Coronary artery (tissue), 2 donors: Measurements from ENCODE around the gene CDH12.

Experiments
- DNase-seq: peaks from one replicate; pipeline ENCODE4 v3.0.0-alpha.2; 2017; ENCODE audit warnings: low spot score
- H3K27ac ChIP-seq, 2 donors: fragments of 200-600 bp; sonication (generic); one replicate each; pipeline ENCODE4 v1.5.1; 2016 to 2019
- H3K4me3 ChIP-seq: fragments of 200-600 bp; sonication (generic); 2 replicates; pipeline ENCODE4 v1.5.1; 2016; ENCODE audit warnings: mild to moderate bottlenecking, moderate library complexity
- CTCF ChIP-seq: fragments of 200-600 bp; sonication (generic); IDR thresholded peaks from one replicate; pipeline ENCODE4 v1.5.1; 2019; ENCODE audit warnings: antibody characterized with exemption

Gene CDH12

GRCh38 chr5:22567983-22568382, 285.2 kb downstream of the CDH12 start:
- Histone ChIP-seq H3K27ac (no peak overlapping the region), H3K4me3 (no peak overlapping the region)
- DNase-seq: no peak
- TF ChIP-seq CTCF: no peak

GRCh38 chr5:22560147-22560546, 293.0 kb downstream of the CDH12 start:
- TF ChIP-seq CTCF: no peak
- H3K4me3 ChIP-seq: no peak overlapping the region
- H3K27ac ChIP-seq: no peak overlapping the region
- no peak for DNase-seq

- no peak for DNase-seq
- TF ChIP-seq CTCF: no peak
These were observed 295.9 kb downstream of the CDH12 start for GRCh38 chr5:22557251-22557650.

GRCh38 chr5:22554475-22554874, 298.7 kb downstream of the CDH12 start:
- no peak for DNase-seq
- TF ChIP-seq CTCF: no peak
- Histone ChIP-seq H3K4me3 (no peak overlapping the region), H3K27ac (no peak overlapping the region)

More at GRCh38 chr5:22557251-22557650, 295.9 kb downstream of the CDH12 start:
- Histone ChIP-seq H3K27ac (no peak overlapping the region), H3K4me3 (no peak overlapping the region)

- no peak overlapping the region for H3K4me3 ChIP-seq
- H3K27ac ChIP-seq: no peak overlapping the region
- no peak for DNase-seq
- no peak for TF ChIP-seq CTCF
These were observed 303.1 kb downstream of the CDH12 start for GRCh38 chr5:22549876-22550671.

GRCh38 chr5:22542340-22542739, 310.8 kb downstream of the CDH12 start:
- Histone ChIP-seq H3K27ac (no peak overlapping the region), H3K4me3 (no peak overlapping the region)
- DNase-seq: no peak
- TF ChIP-seq CTCF: no peak

GRCh38 chr5:22541037-22541436, 312.1 kb downstream of the CDH12 start:
- TF ChIP-seq CTCF: no peak
- DNase-seq: no peak

More at GRCh38 chr5:22541037-22541436, 312.1 kb downstream of the CDH12 start:
- Histone ChIP-seq H3K27ac (no peak overlapping the region), H3K4me3 (no peak overlapping the region)
